ENCODE data around the gene SMAD7.

Gene SMAD7

DNA sequence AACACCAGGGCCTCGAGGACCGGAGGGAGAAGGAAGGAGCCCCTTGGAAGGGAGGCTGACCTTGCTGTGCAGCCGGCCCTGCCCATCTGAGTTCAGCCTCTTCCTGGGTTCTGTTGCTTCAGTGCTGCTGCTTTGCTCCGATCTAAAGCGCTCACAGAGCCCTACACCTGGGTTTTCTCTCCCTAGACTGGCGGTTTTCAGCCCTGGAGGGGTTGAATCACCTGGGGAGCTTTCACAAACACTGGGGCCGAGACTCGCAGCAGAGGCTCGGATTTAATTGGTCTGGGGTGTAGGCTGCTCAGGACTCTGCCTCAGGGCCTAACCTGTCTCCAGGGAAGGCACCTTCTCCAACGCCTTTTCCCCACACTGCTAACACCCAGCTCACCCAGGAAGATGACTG is 40.9 kb upstream of the SMAD7 start:
- intact Hi-C loops (cut with micrococcal nuclease) = loop anchor here (5.0 kb wide), 1 partner anchor 39 kb away; the partner anchor contains the start of gene SMAD7
- Mint-ChIP-seq H3K4me1 (ENCODE audit: low read depth) (peaks cover 78% of the 10 kb centered on the region), H3K4me3 (no peak overlapping the region), H3K36me3 (ENCODE audit: low read depth) (no peaks in the 10 kb centered on the region), H3K27me3 (peaks cover 6% of the 10 kb centered on the region), H3K9me3 (no peaks in the 10 kb centered on the region), H3K27ac (peak overlapping the region; percentile 92)

DNA sequence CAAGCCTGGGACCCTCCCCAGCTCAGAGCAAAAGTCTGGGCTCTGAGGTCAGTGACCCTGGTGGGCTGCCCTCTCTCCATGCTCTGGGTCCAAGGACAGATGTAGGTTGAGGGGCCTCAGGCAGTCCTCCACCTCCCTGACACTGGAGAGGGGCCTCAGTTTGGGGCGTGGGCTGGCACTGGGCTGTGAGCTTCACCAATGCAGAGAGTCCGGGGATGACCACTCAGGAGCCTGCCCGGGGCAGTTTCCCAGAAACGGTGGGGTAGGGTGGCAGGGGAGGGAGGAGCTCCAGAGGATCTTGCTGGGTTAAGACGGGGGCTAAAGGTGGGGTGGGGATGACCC is 40.5 kb upstream of the SMAD7 start:
- no peaks in the 10 kb centered on the region for H3K9me3 Mint-ChIP-seq
- peaks cover 6% of the 10 kb centered on the region for H3K27me3 Mint-ChIP-seq
- H3K36me3 Mint-ChIP-seq (ENCODE audit: low read depth) = no peaks in the 10 kb centered on the region
- peak overlapping the region; percentile 92 for H3K27ac Mint-ChIP-seq
- H3K4me3 Mint-ChIP-seq = no peak overlapping the region
- intact Hi-C loops (cut with micrococcal nuclease) = loop anchor here (5.0 kb wide), 1 partner anchor 39 kb away; the partner anchor contains the start of gene SMAD7
- H3K4me1 Mint-ChIP-seq (ENCODE audit: low read depth) = peaks cover 76% of the 10 kb centered on the region

DNA sequence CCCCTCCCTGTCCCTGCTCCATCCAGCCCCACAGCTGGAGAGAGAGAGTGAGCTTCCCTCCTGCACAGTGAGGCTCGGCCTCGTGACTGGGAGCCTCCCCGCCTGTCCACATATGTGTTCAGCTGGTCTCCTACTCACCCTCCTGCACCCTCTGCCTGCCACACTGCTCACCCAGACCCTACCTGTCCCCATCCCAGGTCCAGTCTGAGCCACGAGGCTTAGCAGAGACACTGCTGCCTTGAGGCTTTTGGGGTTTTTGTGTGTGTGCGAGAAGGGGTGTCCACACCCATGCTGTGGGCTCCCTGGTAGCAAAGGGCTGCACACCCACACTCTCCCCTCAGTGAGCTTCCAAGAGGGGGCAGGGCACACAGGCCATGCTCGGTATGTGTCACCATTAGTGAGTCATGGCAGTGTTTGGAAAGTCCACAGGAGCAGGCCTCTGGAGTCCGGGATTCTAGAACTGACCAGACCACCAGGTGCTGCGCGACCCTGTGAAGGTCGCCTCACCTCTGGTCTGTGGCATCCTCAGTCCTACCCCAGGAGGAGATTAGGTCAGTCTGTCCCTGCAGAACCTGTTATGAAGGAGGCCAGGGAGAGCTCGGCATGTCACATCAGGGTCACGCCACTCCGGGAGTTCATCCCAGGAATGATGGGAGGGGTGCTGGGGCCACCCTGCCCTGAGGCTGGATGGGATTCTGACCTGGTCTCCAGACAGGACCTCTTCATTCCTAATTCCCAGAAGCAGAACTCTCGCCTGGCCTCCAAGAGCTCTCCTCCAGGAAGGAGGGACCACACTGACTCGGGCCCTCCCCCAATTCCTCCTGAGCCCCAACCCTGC is 39.9 kb upstream of the SMAD7 start:
- Mint-ChIP-seq H3K36me3 (ENCODE audit: low read depth) (no peaks in the 10 kb centered on the region), H3K27ac (peak overlapping the region; percentile 92), H3K4me3 (no peak overlapping the region)

DNA sequence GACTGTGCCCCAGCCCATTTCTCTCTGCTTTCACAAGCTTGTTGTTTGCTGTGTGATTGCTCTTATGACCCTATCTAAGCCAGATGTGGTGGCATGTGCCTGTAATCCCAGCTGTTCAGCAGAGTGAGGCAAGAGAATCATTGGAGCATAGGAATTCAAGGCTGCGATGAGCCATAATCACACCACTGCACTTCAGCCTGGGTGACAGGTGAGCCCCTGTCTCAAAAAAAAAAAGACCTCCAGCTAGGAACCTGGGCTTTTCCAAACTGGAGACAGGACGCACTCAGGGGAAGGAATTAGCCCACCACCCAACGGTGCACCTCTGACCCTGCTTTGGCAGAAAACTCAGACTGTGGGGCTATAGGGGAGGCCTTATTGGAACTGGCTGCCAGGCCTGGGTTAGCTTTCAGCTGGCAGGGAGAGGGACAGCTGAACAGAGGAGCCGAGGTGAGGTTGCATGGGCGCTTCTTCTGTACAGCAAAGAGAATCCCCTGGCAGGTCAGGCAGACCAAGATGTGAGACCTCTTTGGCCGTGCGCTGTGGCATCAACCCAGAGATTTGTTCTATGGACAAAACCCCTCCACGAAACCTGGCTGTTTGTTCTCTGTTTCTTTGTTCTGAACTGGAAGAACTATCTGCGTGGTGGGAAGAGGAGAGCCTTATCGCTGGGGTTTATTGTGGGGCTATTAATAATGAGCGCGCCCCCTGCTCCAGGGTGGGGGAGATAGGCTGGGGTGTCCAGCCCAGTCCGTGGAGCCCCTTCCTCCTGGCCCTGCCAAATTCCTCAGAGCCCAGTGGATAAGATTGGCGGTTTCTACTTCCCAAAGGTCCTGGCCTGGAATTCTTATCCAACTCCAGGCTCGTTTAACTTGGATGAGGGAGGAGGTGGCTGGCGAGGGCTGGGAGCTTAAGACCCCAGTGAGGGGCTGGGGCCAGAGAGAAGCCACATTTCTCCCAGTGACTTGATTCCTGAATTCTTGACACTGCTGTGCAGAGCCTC is 38.8 kb upstream of the SMAD7 start:
- Mint-ChIP-seq H3K36me3 (ENCODE audit: low read depth) (no peaks in the 10 kb centered on the region), H3K27me3 (peaks cover 6% of the 10 kb centered on the region), H3K9me3 (no peaks in the 10 kb centered on the region), H3K4me1 (ENCODE audit: low read depth) (peaks cover 65% of the 10 kb centered on the region), H3K4me3 (no peak overlapping the region), H3K27ac (peak overlapping the region; percentile 68)
- intact Hi-C loops (cut with micrococcal nuclease) = loop anchor here (5.0 kb wide), 1 partner anchor 37 kb away; the partner anchor contains the start of gene SMAD7

More for the DNA sequence above, 39.9 kb upstream of the SMAD7 start:
- intact Hi-C loops (cut with micrococcal nuclease) = loop anchor here (5.0 kb wide), 1 partner anchor 38 kb away; the partner anchor contains the start of gene SMAD7
- Mint-ChIP-seq H3K4me1 (ENCODE audit: low read depth) (peaks cover 76% of the 10 kb centered on the region), H3K27me3 (peaks cover 6% of the 10 kb centered on the region), H3K9me3 (no peaks in the 10 kb centered on the region)

DNA sequence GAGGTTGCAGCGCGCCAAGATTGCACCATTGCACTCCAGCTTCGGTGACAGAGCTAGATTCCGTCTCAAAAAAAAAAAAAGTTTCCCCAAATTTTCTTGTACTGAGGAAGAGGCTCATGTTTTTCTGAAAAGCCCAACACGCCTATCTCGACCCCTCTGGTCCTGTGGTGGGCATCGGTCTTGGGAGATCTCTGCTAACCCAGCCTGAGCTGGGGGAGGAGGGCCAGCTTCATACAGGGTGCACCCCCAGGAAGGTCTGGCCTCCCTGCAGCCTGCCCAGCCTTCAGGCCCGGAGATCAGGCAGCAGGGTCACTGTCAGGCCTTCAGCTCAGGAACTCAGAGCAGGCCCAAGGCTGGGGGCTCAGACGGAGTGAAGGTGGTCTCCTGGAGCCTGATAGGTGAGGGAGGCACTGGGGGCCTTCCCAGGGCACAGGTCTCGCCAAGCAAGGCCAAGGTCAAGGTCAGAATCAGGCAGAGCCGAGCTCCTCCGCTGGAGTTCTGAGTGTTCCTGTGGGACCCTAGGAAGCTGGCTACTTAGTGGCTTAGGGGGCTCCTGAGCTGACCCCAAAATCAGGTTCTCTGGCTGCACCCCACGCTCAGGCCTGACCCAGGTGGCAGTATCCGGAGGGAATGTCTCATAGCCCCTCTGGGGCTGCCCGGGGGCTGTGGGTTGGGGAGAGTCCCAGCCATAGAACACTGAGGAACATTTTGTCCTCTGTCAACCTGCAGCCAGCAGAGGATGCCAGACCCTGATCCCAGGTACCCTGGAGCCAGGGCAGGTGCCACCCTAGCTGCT is 37.9 kb upstream of the SMAD7 start:
- Mint-ChIP-seq H3K4me3 (no peak overlapping the region), H3K36me3 (ENCODE audit: low read depth) (no peaks in the 10 kb centered on the region), H3K27me3 (peaks cover 6% of the 10 kb centered on the region), H3K4me1 (ENCODE audit: low read depth) (peaks cover 60% of the 10 kb centered on the region), H3K9me3 (no peaks in the 10 kb centered on the region), H3K27ac (no peak overlapping the region)
- intact Hi-C loops (cut with micrococcal nuclease) = no loop called here

DNA sequence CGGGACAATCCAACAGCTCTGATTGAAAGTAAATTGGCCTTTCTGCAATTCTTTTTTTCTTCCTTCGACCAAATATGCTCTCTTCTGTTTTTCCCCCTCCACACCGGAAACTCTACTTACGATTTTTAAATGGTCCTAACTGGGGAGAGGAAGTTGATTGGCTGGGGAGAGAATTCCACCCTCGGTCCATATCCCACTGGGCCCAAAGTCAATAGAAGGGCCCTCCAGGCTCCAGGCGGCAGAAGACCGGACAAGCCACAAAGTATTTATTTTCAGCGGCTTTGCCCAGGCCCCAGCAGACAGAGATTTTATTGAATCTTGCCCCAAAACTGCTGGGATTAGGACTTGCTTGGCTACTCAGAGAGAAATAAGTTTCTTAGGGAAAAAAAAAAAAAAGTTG is 37.1 kb upstream of the SMAD7 start:
- peaks cover 6% of the 10 kb centered on the region for H3K27me3 Mint-ChIP-seq
- H3K27ac Mint-ChIP-seq = no peak overlapping the region
- H3K4me3 Mint-ChIP-seq = no peak overlapping the region
- peaks cover 60% of the 10 kb centered on the region for H3K4me1 Mint-ChIP-seq (ENCODE audit: low read depth)
- no peaks in the 10 kb centered on the region for H3K36me3 Mint-ChIP-seq (ENCODE audit: low read depth)
- H3K9me3 Mint-ChIP-seq = no peaks in the 10 kb centered on the region
- intact Hi-C loops (cut with micrococcal nuclease) = no loop called here

DNA sequence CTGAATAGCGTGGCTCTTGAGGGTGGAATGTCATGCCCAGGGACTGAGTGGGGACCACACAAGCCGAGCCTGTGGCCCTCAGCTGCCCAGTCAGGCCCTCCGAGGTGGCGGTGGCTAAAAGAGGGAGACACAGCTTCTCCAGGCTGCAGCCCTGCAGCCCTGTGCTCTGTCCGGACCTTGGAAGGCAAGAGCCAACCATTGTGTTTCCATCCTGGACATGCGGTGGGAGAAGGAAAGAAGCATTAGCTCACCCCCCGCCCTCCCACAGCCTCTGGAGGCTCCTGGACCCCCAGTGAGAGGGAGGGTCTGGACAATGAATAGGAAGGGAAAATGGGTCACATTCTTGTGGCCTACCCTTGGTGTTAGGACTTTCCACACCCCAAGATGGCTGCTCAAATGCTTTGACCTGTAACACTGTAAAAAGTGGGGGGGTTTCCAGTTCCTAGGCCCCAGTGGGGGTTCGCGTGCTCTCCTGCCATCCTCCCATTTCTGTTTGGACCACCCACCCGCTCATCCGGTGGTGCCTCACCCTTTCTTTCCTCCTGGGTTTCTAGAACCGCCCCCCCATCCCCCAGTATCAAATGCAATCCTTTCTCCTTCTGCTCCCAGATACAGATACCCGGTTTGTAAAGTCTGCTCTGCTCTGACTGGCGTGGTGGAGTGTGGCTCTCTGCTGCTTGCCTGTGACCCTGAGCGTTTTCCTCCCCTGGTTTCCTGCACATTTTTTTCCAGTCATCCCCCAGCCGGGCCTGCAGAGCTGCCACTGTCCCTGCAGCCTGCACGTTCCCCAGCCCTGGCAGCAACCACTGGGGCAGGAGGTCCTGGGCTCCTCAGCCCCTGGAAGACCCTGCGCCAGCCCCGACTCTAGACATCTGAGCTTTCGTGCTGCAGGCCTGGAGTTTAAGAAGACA is 36.3 kb upstream of the SMAD7 start:
- Mint-ChIP-seq H3K27me3 (peaks cover 9% of the 10 kb centered on the region), H3K27ac (no peak overlapping the region), H3K4me3 (no peak overlapping the region), H3K36me3 (ENCODE audit: low read depth) (no peaks in the 10 kb centered on the region), H3K9me3 (no peaks in the 10 kb centered on the region), H3K4me1 (ENCODE audit: low read depth) (peaks cover 60% of the 10 kb centered on the region)
- intact Hi-C loops (cut with micrococcal nuclease) = no loop called here

DNA sequence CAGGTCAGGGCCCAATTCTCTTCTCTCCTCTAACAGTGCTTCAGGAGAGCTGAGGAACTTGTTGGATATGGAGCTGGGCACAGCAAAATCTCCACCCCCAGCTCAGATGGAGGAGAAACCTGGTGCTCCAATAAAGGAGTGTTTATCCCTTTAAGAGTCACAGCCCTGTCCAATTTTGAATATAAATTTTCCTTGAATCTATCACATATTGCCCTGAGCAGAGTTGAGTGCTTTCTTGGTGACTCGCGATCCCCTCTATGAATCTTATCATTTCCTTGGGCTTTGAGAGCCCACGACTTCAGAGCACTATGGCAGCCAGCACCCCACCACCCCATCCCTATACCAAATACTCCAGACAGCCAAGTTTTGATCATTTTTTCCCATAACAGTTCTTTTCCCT is 34.4 kb upstream of the SMAD7 start:
- H3K4me3 Mint-ChIP-seq = no peak overlapping the region
- intact Hi-C loops (cut with micrococcal nuclease) = no loop called here
- H3K27me3 Mint-ChIP-seq = peaks cover 9% of the 10 kb centered on the region
- peaks cover 50% of the 10 kb centered on the region for H3K4me1 Mint-ChIP-seq (ENCODE audit: low read depth)
- no peaks in the 10 kb centered on the region for H3K36me3 Mint-ChIP-seq (ENCODE audit: low read depth)
- H3K9me3 Mint-ChIP-seq = no peaks in the 10 kb centered on the region
- H3K27ac Mint-ChIP-seq = no peak overlapping the region

DNA sequence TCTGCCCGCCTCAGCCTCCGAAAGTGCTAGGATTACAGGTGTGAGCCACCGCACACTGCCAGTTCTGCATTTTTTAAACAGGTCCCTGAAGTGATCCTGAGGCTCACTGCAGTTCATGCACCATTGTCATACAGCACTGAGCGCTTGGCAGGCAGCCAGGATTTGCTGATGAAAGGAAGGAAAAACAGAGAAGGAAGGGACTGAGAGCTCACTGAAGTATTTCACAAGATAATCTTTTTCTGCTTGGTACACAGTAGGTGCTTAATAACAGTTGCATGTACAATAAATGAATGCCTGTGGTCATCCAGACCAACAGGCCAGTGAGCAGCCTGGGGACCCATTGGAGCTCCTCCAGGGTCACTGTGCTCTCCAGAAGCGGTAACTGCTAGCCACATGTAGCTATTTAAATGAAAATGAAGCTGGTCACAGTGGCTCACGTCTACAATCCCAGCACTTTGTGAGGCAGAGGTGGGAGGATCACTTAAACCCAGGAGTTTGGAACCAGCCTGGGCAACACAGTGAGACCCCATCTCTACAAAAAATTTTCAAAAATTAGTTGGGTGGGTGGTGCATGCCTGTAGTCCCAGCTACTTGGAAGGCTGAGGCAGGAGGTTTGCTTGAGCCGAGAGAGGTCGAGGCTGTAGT is 33.1 kb upstream of the SMAD7 start:
- intact Hi-C loops (cut with micrococcal nuclease) = no loop called here
- H3K9me3 Mint-ChIP-seq = no peaks in the 10 kb centered on the region
- no peak overlapping the region for H3K27ac Mint-ChIP-seq
- peaks cover 16% of the 10 kb centered on the region for H3K27me3 Mint-ChIP-seq
- H3K4me3 Mint-ChIP-seq = no peak overlapping the region
- peaks cover 60% of the 10 kb centered on the region for H3K4me1 Mint-ChIP-seq (ENCODE audit: low read depth)
- H3K36me3 Mint-ChIP-seq (ENCODE audit: low read depth) = no peaks in the 10 kb centered on the region

DNA sequence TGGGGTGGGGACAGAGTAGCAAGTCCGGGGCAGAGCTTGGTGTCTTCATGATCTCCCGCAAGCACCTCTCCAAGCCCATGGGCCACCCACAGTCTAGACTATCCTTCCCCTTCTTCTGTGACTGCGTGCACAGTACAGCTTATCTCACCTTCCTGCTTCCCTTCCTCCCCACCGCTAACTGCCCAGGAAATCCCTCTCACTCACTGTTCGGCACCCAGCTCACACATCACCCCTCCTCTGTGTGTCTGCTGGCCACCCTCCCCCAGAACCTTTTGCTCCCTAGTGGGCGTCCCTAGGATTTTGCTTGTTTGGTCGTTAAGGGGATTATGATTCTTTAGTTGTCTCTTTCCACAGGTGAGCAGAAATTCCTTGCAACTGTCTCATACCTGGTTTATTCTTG is 31.5 kb upstream of the SMAD7 start:
- Mint-ChIP-seq H3K27me3 (peaks cover 24% of the 10 kb centered on the region), H3K27ac (no peak overlapping the region), H3K36me3 (ENCODE audit: low read depth) (no peaks in the 10 kb centered on the region), H3K4me3 (no peak overlapping the region), H3K4me1 (ENCODE audit: low read depth) (peaks cover 46% of the 10 kb centered on the region), H3K9me3 (no peaks in the 10 kb centered on the region)
- intact Hi-C loops (cut with micrococcal nuclease) = no loop called here

DNA sequence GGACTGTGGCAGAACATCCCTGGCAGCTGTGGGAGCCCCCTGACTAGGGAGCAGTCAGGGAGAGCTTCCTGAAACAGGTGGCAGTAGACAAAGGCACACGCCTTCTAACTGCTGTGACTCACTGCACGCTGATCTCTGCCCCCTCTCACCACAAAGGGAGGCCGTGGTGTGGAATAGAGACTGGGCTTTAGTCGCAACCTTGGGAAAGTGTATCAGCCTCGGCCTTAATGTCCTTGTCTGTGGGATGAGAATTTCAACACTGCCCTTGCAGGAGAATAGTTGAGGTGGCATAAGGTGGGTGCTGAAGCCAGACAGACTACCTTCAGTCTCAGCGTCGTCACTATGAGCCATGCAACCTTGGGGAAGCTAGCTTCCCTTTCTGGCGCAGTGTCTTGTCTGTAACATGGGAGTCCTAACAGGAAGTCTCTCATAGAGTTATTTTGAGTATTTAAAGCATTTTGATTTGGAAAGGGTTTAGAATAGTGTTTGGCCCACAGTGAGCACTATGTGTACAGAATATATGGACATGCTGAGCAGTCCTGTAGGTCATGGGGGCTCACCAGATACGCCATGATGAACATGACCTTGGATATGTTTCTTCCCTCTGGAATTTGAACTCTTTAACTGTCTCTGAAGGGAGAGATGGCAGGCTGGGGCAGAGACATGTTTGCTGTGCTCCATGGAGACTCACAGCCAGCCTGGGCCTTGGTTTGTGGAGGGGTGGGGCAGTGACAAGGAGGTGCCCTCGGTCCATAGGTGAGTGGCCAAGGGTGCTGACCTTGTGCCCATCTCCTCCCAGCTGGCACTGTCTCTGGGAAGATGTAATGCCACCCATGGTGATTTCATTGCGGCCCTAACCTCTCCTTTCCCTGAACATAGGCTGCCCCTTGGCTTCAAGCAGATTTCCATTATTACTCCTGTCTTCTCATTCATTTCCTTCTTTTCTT is 29.5 kb upstream of the SMAD7 start:
- peak overlapping the region; percentile 23 for H3K27ac Mint-ChIP-seq
- intact Hi-C loops (cut with micrococcal nuclease) = no loop called here
- H3K27me3 Mint-ChIP-seq = peaks cover 35% of the 10 kb centered on the region
- no peaks in the 10 kb centered on the region for H3K9me3 Mint-ChIP-seq
- peaks cover 47% of the 10 kb centered on the region for H3K4me1 Mint-ChIP-seq (ENCODE audit: low read depth)
- H3K36me3 Mint-ChIP-seq (ENCODE audit: low read depth) = no peaks in the 10 kb centered on the region
- H3K4me3 Mint-ChIP-seq = no peak overlapping the region
